EL (cell line): ENCODE results near the gene KRTAP12-4.

Experiments
- DNase-seq: peaks from one replicate; pipeline ENCODE4 v3.0.0-alpha.2; 2016

The KRTAP12-4 gene

GRCh38 chr21:44606495-44606894, 48.0 kb downstream of the KRTAP12-4 start:
- DNase-seq: no peak
